ENCODE measurements around the gene EDN1.

Gene EDN1

DNA sequence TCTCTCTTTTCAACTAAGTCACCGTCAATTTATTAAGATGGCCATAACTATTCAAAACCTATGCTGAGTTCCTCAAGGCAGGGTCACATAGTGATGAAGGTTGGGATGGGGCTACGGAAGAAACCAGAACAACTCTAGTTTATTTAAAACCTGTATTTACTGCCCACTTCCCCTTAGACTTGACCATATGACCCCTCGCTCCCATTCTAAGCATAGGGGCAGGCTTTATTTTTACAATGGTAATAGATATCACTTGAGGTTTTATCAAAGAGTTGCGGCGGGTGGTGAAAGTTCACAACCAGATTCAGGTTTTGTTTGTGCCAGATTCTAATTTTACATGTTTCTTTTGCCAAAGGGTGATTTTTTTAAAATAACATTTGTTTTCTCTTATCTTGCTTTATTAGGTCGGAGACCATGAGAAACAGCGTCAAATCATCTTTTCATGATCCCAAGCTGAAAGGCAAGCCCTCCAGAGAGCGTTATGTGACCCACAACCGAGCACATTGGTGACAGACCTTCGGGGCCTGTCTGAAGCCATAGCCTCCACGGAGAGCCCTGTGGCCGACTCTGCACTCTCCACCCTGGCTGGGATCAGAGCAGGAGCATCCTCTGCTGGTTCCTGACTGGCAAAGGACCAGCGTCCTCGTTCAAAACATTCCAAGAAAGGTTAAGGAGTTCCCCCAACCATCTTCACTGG lies 5.5 kb downstream of the EDN1 start:
- TF ChIP-seq, protein P1, sequence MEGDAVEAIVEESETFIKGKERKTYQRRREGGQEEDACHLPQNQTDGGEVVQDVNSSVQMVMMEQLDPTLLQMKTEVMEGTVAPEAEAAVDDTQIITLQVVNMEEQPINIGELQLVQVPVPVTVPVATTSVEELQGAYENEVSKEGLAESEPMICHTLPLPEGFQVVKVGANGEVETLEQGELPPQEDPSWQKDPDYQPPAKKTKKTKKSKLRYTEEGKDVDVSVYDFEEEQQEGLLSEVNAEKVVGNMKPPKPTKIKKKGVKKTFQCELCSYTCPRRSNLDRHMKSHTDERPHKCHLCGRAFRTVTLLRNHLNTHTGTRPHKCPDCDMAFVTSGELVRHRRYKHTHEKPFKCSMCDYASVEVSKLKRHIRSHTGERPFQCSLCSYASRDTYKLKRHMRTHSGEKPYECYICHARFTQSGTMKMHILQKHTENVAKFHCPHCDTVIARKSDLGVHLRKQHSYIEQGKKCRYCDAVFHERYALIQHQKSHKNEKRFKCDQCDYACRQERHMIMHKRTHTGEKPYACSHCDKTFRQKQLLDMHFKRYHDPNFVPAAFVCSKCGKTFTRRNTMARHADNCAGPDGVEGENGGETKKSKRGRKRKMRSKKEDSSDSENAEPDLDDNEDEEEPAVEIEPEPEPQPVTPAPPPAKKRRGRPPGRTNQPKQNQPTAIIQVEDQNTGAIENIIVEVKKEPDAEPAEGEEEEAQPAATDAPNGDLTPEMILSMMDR (IDR thresholded peaks at IDR 0.05): no peak

- TF ChIP-seq, protein P1 (IDR thresholded peaks at IDR 0.05): no peak
Measured at GRCh38 chr6:12296255-12296573, 6.1 kb downstream of the EDN1 start.

DNA sequence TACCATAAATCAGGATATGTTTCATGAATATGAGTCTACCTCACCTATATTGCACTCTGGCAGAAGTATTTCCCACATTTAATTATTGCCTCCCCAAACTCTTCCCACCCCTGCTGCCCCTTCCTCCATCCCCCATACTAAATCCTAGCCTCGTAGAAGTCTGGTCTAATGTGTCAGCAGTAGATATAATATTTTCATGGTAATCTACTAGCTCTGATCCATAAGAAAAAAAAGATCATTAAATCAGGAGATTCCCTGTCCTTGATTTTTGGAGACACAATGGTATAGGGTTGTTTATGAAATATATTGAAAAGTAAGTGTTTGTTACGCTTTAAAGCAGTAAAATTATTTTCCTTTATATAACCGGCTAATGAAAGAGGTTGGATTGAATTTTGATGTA lies 6.4 kb downstream of the EDN1 start:
- TF ChIP-seq, protein P1 (IDR thresholded peaks at IDR 0.05): no peak

DNA sequence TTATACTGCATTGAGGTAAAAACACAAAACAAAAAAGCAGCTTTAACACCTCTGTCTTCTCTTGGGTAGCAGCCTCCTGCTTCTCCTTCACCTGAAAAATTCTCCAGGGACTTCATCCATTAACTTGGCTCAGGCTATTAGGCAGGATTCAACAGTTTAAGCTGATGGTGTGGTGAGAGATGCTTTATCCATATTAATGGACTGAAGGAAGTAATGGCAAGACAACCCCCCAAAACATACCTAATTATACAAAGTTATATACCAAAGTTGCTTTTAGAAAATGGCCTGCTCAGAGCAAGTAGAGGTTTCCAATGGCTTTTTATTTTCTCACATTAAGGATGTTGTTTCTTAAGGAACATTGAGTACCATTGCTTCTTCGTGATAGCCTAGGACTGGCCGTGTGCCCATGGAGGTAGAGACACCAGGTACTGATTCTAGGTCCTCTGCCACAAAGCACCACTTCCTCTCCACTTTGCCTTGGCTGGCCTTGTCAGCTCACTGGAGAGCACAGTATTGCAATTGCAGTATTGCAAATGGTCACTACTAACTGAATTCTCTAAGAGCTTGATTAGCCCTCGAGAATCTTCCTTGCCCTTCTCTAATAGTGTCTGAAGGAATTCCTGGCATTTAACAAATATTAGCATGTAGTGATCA lies 7.3 kb downstream of the EDN1 start:
- TF ChIP-seq, protein P1 (IDR thresholded peaks at IDR 0.05): no peak

DNA sequence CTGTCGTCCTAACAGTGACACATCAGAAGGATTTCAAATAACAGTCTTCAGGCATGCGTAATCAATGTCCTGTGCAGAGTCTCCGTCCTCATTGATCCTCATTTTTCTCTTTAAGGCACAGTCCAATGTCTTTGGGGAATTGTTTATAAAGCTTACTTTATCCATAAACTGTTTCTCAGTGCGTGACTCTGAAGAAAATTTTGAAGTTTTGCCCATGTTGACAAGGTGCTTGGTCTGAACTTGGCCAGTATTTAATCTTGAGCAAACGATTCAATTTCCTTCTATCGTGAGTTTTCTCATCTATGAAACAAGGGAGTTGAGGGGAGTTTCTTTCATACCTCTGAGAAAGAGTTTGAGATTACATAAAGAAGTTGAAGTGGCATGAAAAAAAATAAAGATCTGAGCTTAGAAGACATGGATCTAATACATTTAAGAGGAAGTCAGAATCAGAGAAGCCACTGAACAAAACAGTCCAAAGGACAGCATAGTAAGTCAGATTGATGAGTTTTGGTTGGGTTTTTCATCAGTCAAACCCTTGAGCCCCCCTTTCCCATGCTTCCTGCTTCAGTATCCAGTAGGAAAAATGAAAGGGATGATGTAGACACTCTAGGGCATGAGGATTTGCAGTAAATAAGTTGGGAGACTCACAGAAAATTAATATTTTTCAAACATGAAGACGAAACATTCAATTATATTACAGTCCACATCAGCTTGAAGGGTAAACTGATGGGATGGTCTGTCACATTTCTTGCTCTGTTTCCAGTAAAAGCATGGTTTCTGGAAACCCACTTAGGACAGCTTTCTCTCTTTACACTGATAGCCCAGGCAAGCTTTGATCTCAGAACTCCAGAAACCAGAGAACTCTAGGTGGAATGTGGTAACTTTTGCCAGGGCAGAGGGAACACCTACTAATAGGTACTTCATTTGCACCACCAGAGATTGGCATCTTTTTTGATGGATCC lies 8.1 kb downstream of the EDN1 start:
- TF ChIP-seq, protein P1 (IDR thresholded peaks at IDR 0.05): no peak

GRCh38 chr6:12298995-12299394 lies 8.8 kb downstream of the EDN1 start:
- TF ChIP-seq, protein P1 (IDR thresholded peaks at IDR 0.05): no peak

- TF ChIP-seq, protein P1 (IDR thresholded peaks at IDR 0.05): no peak
Measured at GRCh38 chr6:12301018-12301417, 10.9 kb downstream of the EDN1 start.
